ENCODE measurements around the gene CYB561D2. TPM values are rescaled to one million over a fixed set of nuclear protein-coding genes. Genes with fewer than 3 reads are reported as not detected.

CYB561D2 gene
- polyA plus RNA-seq, 2 donors, result 12.8 to 21.8 TPM

DNA sequence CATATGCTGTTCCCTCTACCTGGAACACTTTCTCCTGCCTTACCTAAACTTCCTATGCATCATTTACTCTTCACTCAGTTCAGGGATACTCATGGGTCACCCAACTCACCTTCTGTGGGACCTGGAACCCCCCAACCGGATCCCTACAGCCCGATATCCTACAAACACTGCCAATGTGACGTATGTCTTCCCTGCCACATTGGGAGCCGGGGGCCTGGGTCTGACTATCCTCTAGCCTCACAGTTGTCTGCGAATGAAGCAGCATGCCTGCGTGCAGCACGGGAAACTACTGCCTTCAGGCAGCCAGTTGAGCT, 492 bp upstream of the CYB561D2 start:
- WGBS, 2 donors, result 3 to 7% methylated on average over 7 of the region's 7 CpGs
- Histone ChIP-seq H3K27ac (ENCODE audit: low read depth in 2 of 2, low read length in 1 of 2) (peak overlapping the region; percentile 88 to 95), H3K27me3 (ENCODE audit: control insufficient read depth in 1 of 2, insufficient read depth in 2 of 2, low read length in 2 of 2) (no peaks in the 10 kb centered on the region), H3K36me3 (ENCODE audit: control insufficient read depth in 2 of 2, insufficient read depth in 2 of 2, low read length in 1 of 2) (peaks cover 17 to 32% of the 10 kb centered on the region in 2 donors), H3K4me1 (ENCODE audit: control insufficient read depth in 2 of 2, insufficient read depth in 2 of 2, low read length in 1 of 2) (peaks cover 3 to 30% of the 10 kb centered on the region in 2 donors), H3K9me3 (ENCODE audit: control insufficient read depth in 2 of 2, insufficient read depth in 1 of 2, low read depth in 1 of 2, low read length in 1 of 2) (no peaks in the 10 kb centered on the region), H3K4me3 (ENCODE audit: low read depth in 1 of 2, low read length in 2 of 2) (peak overlapping the region; percentile 68 to 71)

DNA sequence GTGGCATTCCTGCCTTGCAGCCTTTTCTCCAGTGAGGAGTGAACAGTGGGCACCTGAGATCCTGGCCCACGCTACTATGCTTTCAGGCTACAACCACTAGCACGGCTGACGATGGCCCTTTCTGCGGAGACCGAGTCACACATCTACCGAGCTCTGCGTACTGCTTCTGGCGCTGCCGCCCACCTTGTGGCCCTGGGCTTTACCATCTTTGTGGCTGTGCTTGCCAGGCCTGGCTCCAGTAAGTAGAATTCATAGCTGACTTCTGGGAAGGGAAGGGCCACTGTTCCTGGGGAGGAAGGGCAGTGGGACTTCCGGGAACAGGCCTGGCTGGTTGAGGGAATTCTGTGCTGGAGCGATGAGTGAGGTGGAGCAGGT, 648 bp downstream of the CYB561D2 start:
- WGBS, 2 donors, result 38 to 40% methylated on average over 11 of the region's 11 CpGs
- H3K27ac ChIP-seq (ENCODE audit: low read depth in 2 of 2, low read length in 1 of 2), result peak overlapping the region; percentile 88 to 95

DNA sequence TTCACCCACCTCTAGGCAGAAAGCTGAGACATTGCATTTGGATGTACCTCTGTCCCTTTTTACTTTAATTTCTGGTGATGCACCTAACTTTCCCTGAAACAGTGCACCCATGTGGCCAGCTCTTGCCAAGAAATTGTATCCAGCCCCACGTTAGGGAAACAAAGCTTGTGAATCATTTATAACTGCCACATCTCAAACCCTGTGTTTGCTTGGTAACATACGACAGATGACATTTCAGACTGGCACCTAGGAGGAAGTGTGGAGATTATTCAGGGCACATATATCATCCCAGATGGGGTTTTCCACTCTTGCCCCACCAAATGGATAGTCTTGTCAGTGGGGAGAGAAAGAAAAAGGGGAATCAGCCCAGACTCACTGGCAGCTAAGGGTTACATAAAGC, 2.1 kb downstream of the CYB561D2 start:
- Histone ChIP-seq H3K27ac (ENCODE audit: low read depth in 2 of 2, low read length in 1 of 2) (no peak overlapping the region), H3K36me3 (ENCODE audit: control insufficient read depth in 2 of 2, insufficient read depth in 2 of 2, low read length in 1 of 2) (peaks cover 20 to 47% of the 10 kb centered on the region in 2 donors)

More for the DNA sequence above, 648 bp downstream of the CYB561D2 start:
- Histone ChIP-seq H3K36me3 (ENCODE audit: control insufficient read depth in 2 of 2, insufficient read depth in 2 of 2, low read length in 1 of 2) (peaks cover 20 to 40% of the 10 kb centered on the region in 2 donors), H3K9me3 (ENCODE audit: control insufficient read depth in 2 of 2, insufficient read depth in 1 of 2, low read depth in 1 of 2, low read length in 1 of 2) (no peaks in the 10 kb centered on the region), H3K4me1 (ENCODE audit: control insufficient read depth in 2 of 2, insufficient read depth in 2 of 2, low read length in 1 of 2) (peaks cover 4 to 27% of the 10 kb centered on the region in 2 donors), H3K27me3 (ENCODE audit: control insufficient read depth in 1 of 2, insufficient read depth in 2 of 2, low read length in 2 of 2) (no peaks in the 10 kb centered on the region), H3K4me3 (ENCODE audit: low read depth in 1 of 2, low read length in 2 of 2) (peak overlapping the region; percentile 68 to 71)

DNA sequence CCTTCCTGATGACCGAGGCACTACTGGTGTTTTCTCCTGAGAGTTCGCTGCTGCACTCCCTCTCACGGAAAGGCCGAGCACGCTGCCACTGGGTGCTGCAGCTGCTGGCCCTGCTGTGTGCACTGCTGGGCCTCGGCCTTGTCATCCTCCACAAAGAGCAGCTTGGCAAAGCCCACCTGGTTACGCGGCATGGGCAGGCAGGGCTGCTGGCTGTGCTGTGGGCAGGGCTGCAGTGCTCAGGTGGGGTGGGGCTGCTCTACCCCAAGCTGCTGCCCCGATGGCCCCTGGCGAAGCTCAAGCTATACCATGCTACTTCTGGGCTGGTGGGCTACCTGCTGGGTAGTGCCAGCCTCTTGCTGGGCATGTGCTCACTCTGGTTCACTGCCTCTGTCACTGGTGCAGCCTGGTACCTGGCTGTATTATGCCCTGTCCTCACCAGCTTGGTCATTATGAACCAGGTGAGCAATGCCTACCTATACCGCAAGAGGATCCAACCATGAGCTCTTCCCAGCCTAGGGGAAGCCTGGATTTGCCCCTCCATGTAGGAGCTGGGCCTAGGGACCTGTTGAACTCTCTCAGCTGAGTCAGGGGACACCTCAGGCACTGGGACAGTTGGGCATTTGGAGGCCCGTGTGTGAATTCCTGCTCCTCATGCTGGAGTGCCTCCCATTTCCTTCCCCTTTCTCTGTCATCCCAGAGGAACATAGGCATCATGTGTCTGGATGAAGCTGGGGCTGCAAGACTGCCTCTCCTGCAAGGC, 2.8 kb downstream of the CYB561D2 start:
- Histone ChIP-seq H3K4me1 (ENCODE audit: control insufficient read depth in 2 of 2, insufficient read depth in 2 of 2, low read length in 1 of 2) (peaks cover 19 to 40% of the 10 kb centered on the region in 2 donors), H3K27me3 (ENCODE audit: control insufficient read depth in 1 of 2, insufficient read depth in 2 of 2, low read length in 2 of 2) (no peaks in the 10 kb centered on the region), H3K9me3 (ENCODE audit: control insufficient read depth in 2 of 2, insufficient read depth in 1 of 2, low read depth in 1 of 2, low read length in 1 of 2) (no peaks in the 10 kb centered on the region), H3K4me3 (ENCODE audit: low read depth in 1 of 2, low read length in 2 of 2) (no peak overlapping the region), H3K27ac (ENCODE audit: low read depth in 2 of 2, low read length in 1 of 2) (peak overlapping the region in 1 of 2 donors; percentile 38), H3K36me3 (ENCODE audit: control insufficient read depth in 2 of 2, insufficient read depth in 2 of 2, low read length in 1 of 2) (peaks cover 18 to 45% of the 10 kb centered on the region in 2 donors)
- 81 to 86% methylated on average over 12 of the region's 12 CpGs for WGBS, 2 donors

More for the DNA sequence above, 2.1 kb downstream of the CYB561D2 start:
- Histone ChIP-seq H3K4me3 (ENCODE audit: low read depth in 1 of 2, low read length in 2 of 2) (no peak overlapping the region), H3K9me3 (ENCODE audit: control insufficient read depth in 2 of 2, insufficient read depth in 1 of 2, low read depth in 1 of 2, low read length in 1 of 2) (no peaks in the 10 kb centered on the region), H3K4me1 (ENCODE audit: control insufficient read depth in 2 of 2, insufficient read depth in 2 of 2, low read length in 1 of 2) (peaks cover 13 to 39% of the 10 kb centered on the region in 2 donors), H3K27me3 (ENCODE audit: control insufficient read depth in 1 of 2, insufficient read depth in 2 of 2, low read length in 2 of 2) (no peaks in the 10 kb centered on the region)
- WGBS, 2 donors, result 19 to 31% methylated on average over 2 of the region's 2 CpGs

DNA sequence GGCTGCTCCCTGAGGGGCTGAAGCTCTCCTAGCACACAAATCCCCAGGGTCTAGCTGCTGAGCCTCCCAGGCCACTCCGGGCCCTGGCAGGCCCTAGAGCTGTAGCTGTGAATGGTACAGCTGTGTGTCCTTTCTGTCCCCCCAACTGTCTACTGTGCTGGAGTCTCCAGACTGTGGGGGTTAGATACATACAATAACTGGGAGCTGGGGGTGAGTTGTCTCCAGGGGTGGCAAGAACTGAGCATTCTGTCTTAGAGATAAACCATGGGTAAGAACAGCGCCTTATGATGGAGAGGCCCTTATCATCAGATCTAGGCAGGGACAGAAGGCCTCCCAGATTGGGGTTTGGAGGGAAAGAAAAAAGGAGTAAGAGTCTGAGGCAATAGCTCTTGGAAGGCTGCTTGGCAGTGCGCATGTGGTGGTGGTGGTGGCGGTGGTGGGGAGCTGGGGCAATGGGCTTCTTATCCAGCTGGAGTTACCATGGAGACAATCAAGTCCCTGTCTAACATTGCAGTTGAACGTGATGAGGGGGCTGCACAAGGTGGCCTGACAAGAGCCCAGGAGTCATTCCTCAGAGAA, 3.6 kb downstream of the CYB561D2 start:
- 77 to 81% methylated on average over 5 of the region's 5 CpGs for WGBS, 2 donors
- no peak overlapping the region for H3K27ac ChIP-seq (ENCODE audit: low read depth in 2 of 2, low read length in 1 of 2)
- H3K4me3 ChIP-seq (ENCODE audit: low read depth in 1 of 2, low read length in 2 of 2), result no peak overlapping the region
- no peaks in the 10 kb centered on the region for H3K27me3 ChIP-seq (ENCODE audit: control insufficient read depth in 1 of 2, insufficient read depth in 2 of 2, low read length in 2 of 2)
- H3K4me1 ChIP-seq (ENCODE audit: control insufficient read depth in 2 of 2, insufficient read depth in 2 of 2, low read length in 1 of 2), result peaks cover 21 to 41% of the 10 kb centered on the region in 2 donors
- H3K36me3 ChIP-seq (ENCODE audit: control insufficient read depth in 2 of 2, insufficient read depth in 2 of 2, low read length in 1 of 2), result peaks cover 17 to 43% of the 10 kb centered on the region in 2 donors
- no peaks in the 10 kb centered on the region for H3K9me3 ChIP-seq (ENCODE audit: control insufficient read depth in 2 of 2, insufficient read depth in 1 of 2, low read depth in 1 of 2, low read length in 1 of 2)

DNA sequence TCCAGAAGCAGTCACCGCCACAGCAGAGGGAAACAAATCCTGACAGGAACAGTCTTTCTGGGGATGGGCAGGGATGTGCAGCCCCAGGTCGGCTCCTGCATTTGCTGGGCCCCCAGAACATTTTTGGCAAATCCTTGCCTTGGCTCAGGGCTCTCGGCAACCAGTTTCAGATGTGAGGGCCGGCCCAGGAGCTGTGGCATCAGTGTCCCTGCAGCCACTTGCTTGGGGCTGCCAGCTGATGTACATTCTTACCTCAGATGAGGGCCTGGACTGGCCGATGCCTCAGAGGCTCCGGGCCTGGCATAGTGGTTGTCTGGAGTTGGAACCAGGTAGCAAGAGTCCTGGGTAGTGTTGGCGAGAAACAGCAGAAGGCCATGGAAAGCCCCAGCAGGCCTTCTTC, 4.2 kb downstream of the CYB561D2 start:
- no peak overlapping the region for H3K4me3 ChIP-seq (ENCODE audit: low read depth in 1 of 2, low read length in 2 of 2)
- H3K36me3 ChIP-seq (ENCODE audit: control insufficient read depth in 2 of 2, insufficient read depth in 2 of 2, low read length in 1 of 2), result peaks cover 17 to 43% of the 10 kb centered on the region in 2 donors
- H3K27ac ChIP-seq (ENCODE audit: low read depth in 2 of 2, low read length in 1 of 2), result no peak overlapping the region
- H3K9me3 ChIP-seq (ENCODE audit: control insufficient read depth in 2 of 2, insufficient read depth in 1 of 2, low read depth in 1 of 2, low read length in 1 of 2), result no peaks in the 10 kb centered on the region
- WGBS, 2 donors, result 80 to 83% methylated on average over 7 of the region's 7 CpGs
- H3K4me1 ChIP-seq (ENCODE audit: control insufficient read depth in 2 of 2, insufficient read depth in 2 of 2, low read length in 1 of 2), result peaks cover 21 to 36% of the 10 kb centered on the region in 2 donors
- H3K27me3 ChIP-seq (ENCODE audit: control insufficient read depth in 1 of 2, insufficient read depth in 2 of 2, low read length in 2 of 2), result no peaks in the 10 kb centered on the region

DNA sequence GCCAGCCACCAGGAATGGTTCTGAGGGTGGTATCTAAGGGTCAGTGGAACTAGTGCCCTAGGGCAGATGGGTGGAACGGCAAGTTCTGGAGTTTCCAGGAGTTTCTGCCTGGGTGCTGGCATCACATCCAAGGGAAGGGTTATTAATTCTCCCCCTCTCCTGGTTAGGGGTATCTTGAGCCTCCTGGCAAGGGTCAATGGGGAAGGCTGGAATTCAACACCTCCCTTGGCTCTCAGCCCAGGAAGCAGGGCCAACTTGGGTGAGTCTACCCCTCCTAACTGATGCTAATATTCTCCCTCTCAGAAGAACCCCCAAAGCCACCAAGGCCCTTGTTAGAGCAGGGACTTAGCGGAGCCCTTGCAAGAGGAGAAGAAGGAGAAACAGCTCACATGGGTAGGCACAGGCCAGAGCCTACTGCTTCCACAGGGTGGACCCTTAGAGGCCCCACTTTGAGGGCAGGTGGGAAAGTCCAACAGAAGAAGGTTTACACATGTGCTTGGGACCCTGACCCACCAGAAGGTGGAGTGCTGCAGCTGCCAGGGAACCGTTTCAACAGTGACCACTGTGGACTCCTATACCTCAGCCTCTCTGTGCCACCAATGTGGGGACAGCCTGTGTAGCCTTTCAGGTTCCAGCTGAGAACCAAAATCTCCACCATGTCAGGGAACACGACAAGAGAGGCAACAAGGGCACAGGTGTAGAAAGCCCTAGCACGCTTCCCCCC, 5.3 kb downstream of the CYB561D2 start:
- Histone ChIP-seq H3K9me3 (ENCODE audit: control insufficient read depth in 2 of 2, insufficient read depth in 1 of 2, low read depth in 1 of 2, low read length in 1 of 2) (no peaks in the 10 kb centered on the region), H3K27me3 (ENCODE audit: control insufficient read depth in 1 of 2, insufficient read depth in 2 of 2, low read length in 2 of 2) (no peaks in the 10 kb centered on the region), H3K4me1 (ENCODE audit: control insufficient read depth in 2 of 2, insufficient read depth in 2 of 2, low read length in 1 of 2) (peaks cover 21 to 33% of the 10 kb centered on the region in 2 donors), H3K27ac (ENCODE audit: low read depth in 2 of 2, low read length in 1 of 2) (peak overlapping the region in 1 of 2 donors; percentile 16), H3K4me3 (ENCODE audit: low read depth in 1 of 2, low read length in 2 of 2) (peak overlapping the region in 1 of 2 donors; percentile 90), H3K36me3 (ENCODE audit: control insufficient read depth in 2 of 2, insufficient read depth in 2 of 2, low read length in 1 of 2) (peaks cover 17 to 43% of the 10 kb centered on the region in 2 donors)
- WGBS, 2 donors, result 60 to 63% methylated on average over 5 of the region's 5 CpGs

DNA sequence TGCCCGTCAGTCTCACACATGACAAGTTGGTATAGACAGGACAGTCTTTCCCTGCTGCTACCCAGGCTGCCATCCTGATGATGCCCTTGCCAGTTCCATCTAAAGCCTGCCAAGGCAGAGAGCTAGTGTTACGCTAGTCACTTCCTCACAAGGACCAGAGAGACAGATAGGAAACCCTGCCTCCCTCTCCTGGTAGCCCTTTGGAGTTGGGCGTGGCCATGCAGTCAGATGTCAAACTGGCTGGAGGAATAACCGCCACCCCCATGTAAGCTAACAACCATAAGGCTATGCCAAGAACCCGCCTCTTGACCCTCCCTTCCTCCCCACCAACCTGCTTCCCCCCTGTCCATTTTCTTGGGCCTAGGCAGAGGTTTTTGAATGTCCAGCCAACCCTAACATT, 5.9 kb downstream of the CYB561D2 start:
- 37 to 51% methylated on average over 5 of the region's 5 CpGs for WGBS, 2 donors
- H3K27me3 ChIP-seq (ENCODE audit: control insufficient read depth in 1 of 2, insufficient read depth in 2 of 2, low read length in 2 of 2), result no peaks in the 10 kb centered on the region
- H3K36me3 ChIP-seq (ENCODE audit: control insufficient read depth in 2 of 2, insufficient read depth in 2 of 2, low read length in 1 of 2), result peaks cover 17 to 43% of the 10 kb centered on the region in 2 donors
- H3K4me3 ChIP-seq (ENCODE audit: low read depth in 1 of 2, low read length in 2 of 2), result peak overlapping the region in 1 of 2 donors; percentile 90
- H3K4me1 ChIP-seq (ENCODE audit: control insufficient read depth in 2 of 2, insufficient read depth in 2 of 2, low read length in 1 of 2), result peaks cover 21 to 27% of the 10 kb centered on the region in 2 donors
- H3K27ac ChIP-seq (ENCODE audit: low read depth in 2 of 2, low read length in 1 of 2), result peak overlapping the region; percentile 11 to 16
- no peaks in the 10 kb centered on the region for H3K9me3 ChIP-seq (ENCODE audit: control insufficient read depth in 2 of 2, insufficient read depth in 1 of 2, low read depth in 1 of 2, low read length in 1 of 2)

DNA sequence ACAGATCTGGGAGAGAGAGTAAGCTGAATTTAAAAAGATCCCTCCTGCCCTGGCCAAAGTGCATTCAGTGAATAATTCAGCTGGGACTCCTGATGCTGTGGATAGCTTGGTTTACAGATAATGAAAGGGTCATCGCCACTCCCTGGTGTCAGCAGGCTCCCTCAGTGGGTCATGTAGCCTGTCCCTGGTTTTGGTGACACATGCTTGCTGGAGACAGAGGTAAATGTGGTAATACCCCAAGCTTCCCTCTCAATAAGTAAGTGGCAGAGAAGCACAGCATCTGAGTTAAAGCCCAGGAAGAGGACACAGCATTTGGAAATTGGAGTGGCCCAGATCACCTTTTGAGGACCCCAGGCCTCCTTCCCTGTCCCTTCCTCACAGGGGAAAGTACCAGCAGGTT, 6.8 kb downstream of the CYB561D2 start:
- Histone ChIP-seq H3K27ac (ENCODE audit: low read depth in 2 of 2, low read length in 1 of 2) (no peak overlapping the region), H3K4me1 (ENCODE audit: control insufficient read depth in 2 of 2, insufficient read depth in 2 of 2, low read length in 1 of 2) (peaks cover 21 to 24% of the 10 kb centered on the region in 2 donors), H3K36me3 (ENCODE audit: control insufficient read depth in 2 of 2, insufficient read depth in 2 of 2, low read length in 1 of 2) (peaks cover 17 to 43% of the 10 kb centered on the region in 2 donors), H3K27me3 (ENCODE audit: control insufficient read depth in 1 of 2, insufficient read depth in 2 of 2, low read length in 2 of 2) (no peaks in the 10 kb centered on the region), H3K9me3 (ENCODE audit: control insufficient read depth in 2 of 2, insufficient read depth in 1 of 2, low read depth in 1 of 2, low read length in 1 of 2) (no peaks in the 10 kb centered on the region), H3K4me3 (ENCODE audit: low read depth in 1 of 2, low read length in 2 of 2) (peak overlapping the region; percentile 12 to 90)
- WGBS, 2 donors, result 65 to 78% methylated on average over 1 of the region's 1 CpG

All from esophagus (tissue), 2 donors.